ENCODE measurements around the gene PRKACB. TPM values are rescaled to one million over a fixed set of nuclear protein-coding genes. Genes with fewer than 3 reads are reported as not detected.

PRKACB gene
- 11.4 and 16.2 TPM in 2 replicates for total RNA-seq

DNA sequence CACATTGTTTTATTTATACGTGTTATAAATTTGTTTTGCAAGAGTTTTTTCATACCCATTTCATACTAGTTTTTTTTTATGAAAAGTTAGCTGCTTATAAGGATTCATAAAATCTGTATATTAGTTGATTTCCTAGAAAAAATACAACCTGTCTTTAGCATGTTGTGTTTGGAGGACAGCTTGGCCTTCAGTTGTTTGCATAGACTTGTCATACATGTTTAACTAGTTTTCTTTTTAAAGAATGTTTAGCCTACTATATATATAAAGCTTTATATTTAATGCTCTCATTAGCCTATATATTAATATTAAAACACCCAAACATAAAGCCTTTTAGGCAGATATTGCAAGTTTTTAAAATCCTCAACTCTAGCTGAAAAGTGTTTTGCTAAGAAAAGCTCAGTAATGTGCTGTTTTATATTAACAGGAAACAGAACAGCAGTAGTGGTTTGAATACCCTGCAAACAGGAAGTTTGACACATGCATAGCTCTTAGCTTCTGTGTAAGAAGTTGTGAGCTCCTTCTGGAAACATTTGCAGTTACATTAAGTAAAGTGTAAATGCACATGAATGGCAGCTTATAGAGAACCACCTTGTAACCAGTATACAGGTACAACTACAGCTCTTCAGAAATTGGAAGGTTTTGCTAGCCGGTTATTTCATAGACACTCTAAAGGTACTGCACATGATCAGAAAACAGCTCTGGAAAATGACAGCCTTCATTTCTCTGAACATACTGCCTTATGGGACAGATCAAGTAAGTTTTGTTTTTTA lies at the start of gene PRKACB:
Gene PRKACB, plus strand, starts transcription at position 476 of the 770 bp plus-strand sequence. Its CDS starts 91 bp downstream, at position 567.

Small RNA genes lying within 50 kb of the gene (small RNA-seq; reads per million reads assigned to genes)
- gene AL450063.1 (0.11 reads per million), gene RF00410 (not detected)

Other genes starting within 250 kb of the PRKACB start
- gene TTLL7, start 145.1 kb upstream of the PRKACB start, total RNA-seq = 4.4 and 5.3 TPM in 2 replicates
- 0.73 and 1.4 TPM in 2 replicates for gene SAMD13, start 157.4 kb downstream of the PRKACB start, total RNA-seq